Endothelial cell (in vitro differentiated cells): ENCODE data around the gene RUNDC3A. TPM values are rescaled to one million over a fixed set of nuclear protein-coding genes. Genes with fewer than 3 reads are reported as not detected.

Experiments used
- DNase-seq: peaks from one replicate; pipeline ENCODE4 v3.0.0; 2021; ENCODE audit warnings: low spot score
- H3K27ac Mint-ChIP-seq: one replicate; pipeline ENCODE4 v1.8.0; 2021; ENCODE audit warnings: mixed read lengths, inconsistent platforms; ENCODE audit not compliant: unreplicated experiment
- H3K27me3 Mint-ChIP-seq: one replicate; pipeline ENCODE4 v1.8.0; 2021; ENCODE audit warnings: mild to moderate bottlenecking, moderate library complexity, mixed read lengths, inconsistent platforms; ENCODE audit not compliant: unreplicated experiment
- H3K36me3 Mint-ChIP-seq: one replicate; pipeline ENCODE4 v1.8.0; 2021; ENCODE audit warnings: mild to moderate bottlenecking, low read depth, mixed read lengths, inconsistent platforms; ENCODE audit not compliant: unreplicated experiment
- H3K4me1 Mint-ChIP-seq: one replicate; pipeline ENCODE4 v1.8.0; 2021; ENCODE audit warnings: mild to moderate bottlenecking, mixed read lengths, inconsistent platforms; ENCODE audit not compliant: unreplicated experiment
- H3K4me3 Mint-ChIP-seq: one replicate; pipeline ENCODE4 v1.8.0; 2021; ENCODE audit warnings: mild to moderate bottlenecking, mixed read lengths, inconsistent platforms; ENCODE audit not compliant: unreplicated experiment
- H3K9me3 Mint-ChIP-seq: one replicate; pipeline ENCODE4 v1.8.0; 2021; ENCODE audit warnings: mixed read lengths, inconsistent platforms; ENCODE audit not compliant: unreplicated experiment
- CTCF ChIP-seq: fragments of 200-600 bp; sonication (generic); IDR thresholded peaks from one replicate; pipeline ENCODE4 v1.5.0; 2021; ENCODE audit warnings: antibody characterized with exemption; ENCODE audit not compliant: unreplicated experiment
- total RNA-seq: library from RNA; stranded (reverse); fragmentation: NEBNext Ultra II Directional; extraction: Animal tissue kit (Norgen Biotek cat#: 25700); gene quantifications from one replicate; pipeline ENCODE4 v1.2.1, GENCODE V29; 2021; ENCODE audit not compliant: unreplicated experiment

RUNDC3A gene
- total RNA-seq, 1 donor from 2014 or later: 0.82 TPM

- TF ChIP-seq CTCF: no peak
- Mint-ChIP-seq H3K4me3 (no peak overlapping the region), H3K4me1 (peaks cover 8% of the 10 kb centered on the region), H3K9me3 (no peaks in the 10 kb centered on the region), H3K27ac (no peak overlapping the region), H3K27me3 (peaks cover 22% of the 10 kb centered on the region), H3K36me3 (peaks cover 3% of the 10 kb centered on the region)
- DNase-seq: no peak
These were observed 2.4 kb downstream of the RUNDC3A start for GRCh38 chr17:44310609-44311376.

GRCh38 chr17:44311562-44312181 lies 3.3 kb downstream of the RUNDC3A start:
- peaks cover 26% of the 10 kb centered on the region for H3K27me3 Mint-ChIP-seq
- H3K36me3 Mint-ChIP-seq: peaks cover 3% of the 10 kb centered on the region
- peaks cover 13% of the 10 kb centered on the region for H3K4me1 Mint-ChIP-seq

GRCh38 chr17:44312396-44313104 lies 4.1 kb downstream of the RUNDC3A start:
- H3K27me3 Mint-ChIP-seq: peaks cover 25% of the 10 kb centered on the region
- H3K4me3 Mint-ChIP-seq: no peak overlapping the region
- H3K9me3 Mint-ChIP-seq: no peaks in the 10 kb centered on the region
- no peak for TF ChIP-seq CTCF
- DNase-seq: no peak
- no peak overlapping the region for H3K27ac Mint-ChIP-seq
- H3K36me3 Mint-ChIP-seq: peaks cover 7% of the 10 kb centered on the region
- H3K4me1 Mint-ChIP-seq: peaks cover 9% of the 10 kb centered on the region

More at GRCh38 chr17:44311562-44312181, 3.3 kb downstream of the RUNDC3A start:
- H3K27ac Mint-ChIP-seq: no peak overlapping the region
- no peak for TF ChIP-seq CTCF
- no peaks in the 10 kb centered on the region for H3K9me3 Mint-ChIP-seq
- H3K4me3 Mint-ChIP-seq: no peak overlapping the region
- DNase-seq: no peak

- Mint-ChIP-seq H3K9me3 (no peaks in the 10 kb centered on the region), H3K27me3 (peaks cover 25% of the 10 kb centered on the region), H3K36me3 (peaks cover 7% of the 10 kb centered on the region), H3K4me1 (peaks cover 9% of the 10 kb centered on the region), H3K27ac (no peak overlapping the region), H3K4me3 (no peak overlapping the region)
- DNase-seq: no peak
- TF ChIP-seq CTCF: no peak
These were observed 5.6 kb downstream of the RUNDC3A start for GRCh38 chr17:44314031-44314430.

GRCh38 chr17:44314524-44314868 lies 6.1 kb downstream of the RUNDC3A start:
- H3K4me1 Mint-ChIP-seq: peaks cover 9% of the 10 kb centered on the region
- H3K36me3 Mint-ChIP-seq: peaks cover 9% of the 10 kb centered on the region
- H3K27ac Mint-ChIP-seq: no peak overlapping the region
- H3K4me3 Mint-ChIP-seq: no peak overlapping the region
- peaks cover 25% of the 10 kb centered on the region for H3K27me3 Mint-ChIP-seq
- no peak for DNase-seq
- no peak for TF ChIP-seq CTCF
- no peaks in the 10 kb centered on the region for H3K9me3 Mint-ChIP-seq
